GM18502 (cell line): ENCODE data around the gene HSPG2.

ENCODE experiments used
- ATAC-seq: cut with Tn5 transposase; IDR thresholded peaks from one replicate; pipeline ENCODE4 v1.9.1; 2021; ENCODE audit warnings: mild to moderate bottlenecking; ENCODE audit not compliant: unreplicated experiment, poor library complexity

The HSPG2 gene

DNA sequence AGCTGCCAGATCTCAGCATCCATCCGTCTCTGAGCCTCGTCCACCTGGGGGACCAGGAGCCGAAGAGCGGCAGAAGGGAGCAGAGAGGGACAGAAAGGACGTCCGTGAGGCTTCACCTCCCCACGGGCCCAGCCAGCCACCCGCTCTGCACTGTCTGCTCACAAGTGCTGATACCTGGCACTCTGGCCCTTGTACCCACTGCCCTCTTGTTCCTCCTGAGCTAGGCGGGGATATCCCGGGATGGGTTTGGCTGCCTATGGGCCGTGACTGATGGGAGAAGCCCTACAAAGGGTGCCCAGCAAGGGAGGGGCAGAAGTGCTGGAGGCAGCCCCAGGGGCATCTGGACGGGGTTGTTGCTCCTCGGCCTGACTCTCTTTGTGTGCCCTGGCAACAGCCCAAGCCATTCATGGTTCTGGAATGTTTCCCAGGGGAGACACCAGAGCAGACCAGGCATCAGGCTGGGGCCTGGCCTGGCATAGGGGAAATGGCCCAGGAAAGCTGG lies 67.4 kb downstream of the HSPG2 start:
- no peak for ATAC-seq

DNA sequence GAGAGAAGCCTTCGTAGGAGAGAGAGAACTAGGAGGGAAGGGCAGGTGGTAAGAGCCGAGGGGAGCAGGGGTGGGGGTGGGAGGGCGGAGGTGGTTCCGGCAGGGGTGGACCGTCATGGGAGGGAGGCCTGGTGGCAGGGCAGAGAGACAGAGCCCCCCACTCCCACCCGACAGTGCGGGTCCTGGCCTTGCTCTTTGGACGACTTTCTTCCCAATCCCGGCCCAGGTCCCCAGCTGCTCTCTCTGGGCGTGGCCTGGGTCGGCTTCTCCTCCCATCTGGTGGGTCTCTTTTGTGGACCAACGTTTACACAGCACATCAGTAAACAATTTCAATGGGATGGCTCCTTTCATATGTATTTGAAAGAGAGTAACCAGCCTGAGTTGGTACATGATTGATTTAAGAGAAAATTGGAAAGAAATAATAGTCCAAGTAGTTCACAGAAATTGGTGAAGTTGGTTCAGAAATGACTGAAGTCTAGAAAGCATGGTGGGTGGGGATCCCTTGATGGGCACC lies 68.1 kb downstream of the HSPG2 start:
- ATAC-seq, result no peak

DNA sequence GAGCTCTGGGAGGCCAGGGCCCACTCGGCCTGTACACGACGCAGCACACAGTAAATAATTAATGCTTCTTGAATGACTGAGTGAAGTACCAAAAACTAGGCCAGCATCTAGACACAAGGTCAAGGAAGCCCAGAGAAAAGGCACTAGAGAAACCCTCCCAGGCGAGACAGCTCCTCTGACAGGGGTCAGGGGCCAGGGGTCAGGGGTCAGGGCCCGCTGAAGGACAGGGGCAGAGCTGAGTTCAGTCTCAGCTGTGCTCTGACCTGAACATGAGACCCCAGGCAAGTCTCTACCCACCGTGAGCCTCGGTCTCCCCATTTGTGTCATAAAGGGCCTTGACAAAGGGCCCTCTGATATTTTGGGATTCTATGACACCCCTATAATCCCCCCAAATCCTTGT lies 68.6 kb downstream of the HSPG2 start:
- ATAC-seq, result no peak

DNA sequence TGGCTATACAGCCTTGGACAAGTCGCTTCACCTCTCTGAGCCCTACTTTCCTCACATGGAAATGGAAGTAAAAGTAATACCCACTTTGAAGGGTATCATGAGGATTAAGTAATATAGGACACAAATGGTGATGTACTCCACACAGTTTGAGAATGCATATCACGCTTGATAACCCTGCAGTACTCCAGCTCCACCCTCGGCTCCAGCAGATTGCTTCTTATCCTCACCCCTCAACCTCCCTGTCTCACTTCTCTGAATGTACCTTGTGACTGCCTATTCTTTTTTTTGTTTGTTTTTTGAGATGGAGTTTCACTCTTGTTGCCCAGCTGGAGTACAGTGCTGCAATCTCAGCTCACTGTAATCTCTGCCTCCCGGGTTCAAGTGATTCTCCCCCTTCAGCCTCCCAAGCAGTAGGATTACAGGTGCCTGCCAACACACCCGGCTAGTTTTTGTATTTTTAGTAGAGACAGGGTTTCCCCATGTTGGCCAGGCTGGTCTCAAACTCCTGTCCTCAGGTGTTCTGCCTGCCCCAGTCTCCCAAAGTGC lies 69.6 kb downstream of the HSPG2 start:
- ATAC-seq, result no peak

DNA sequence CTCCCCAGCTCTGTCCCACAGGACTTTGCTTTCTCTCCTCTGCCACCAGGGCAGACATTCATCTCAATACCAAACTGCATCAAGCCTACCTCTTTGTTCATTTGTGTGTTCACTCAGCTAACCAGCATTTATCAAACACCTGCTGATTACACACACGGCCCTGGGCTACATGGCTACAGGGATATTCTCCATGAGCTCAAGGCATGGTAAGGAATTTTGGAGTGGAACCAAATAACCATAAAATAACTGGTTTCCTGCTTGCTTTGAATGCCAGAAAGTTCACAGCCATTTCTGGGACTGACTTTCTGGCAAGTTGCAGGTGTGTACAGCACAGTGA lies 70.4 kb downstream of the HSPG2 start:
- peak; percentile 23 for ATAC-seq

DNA sequence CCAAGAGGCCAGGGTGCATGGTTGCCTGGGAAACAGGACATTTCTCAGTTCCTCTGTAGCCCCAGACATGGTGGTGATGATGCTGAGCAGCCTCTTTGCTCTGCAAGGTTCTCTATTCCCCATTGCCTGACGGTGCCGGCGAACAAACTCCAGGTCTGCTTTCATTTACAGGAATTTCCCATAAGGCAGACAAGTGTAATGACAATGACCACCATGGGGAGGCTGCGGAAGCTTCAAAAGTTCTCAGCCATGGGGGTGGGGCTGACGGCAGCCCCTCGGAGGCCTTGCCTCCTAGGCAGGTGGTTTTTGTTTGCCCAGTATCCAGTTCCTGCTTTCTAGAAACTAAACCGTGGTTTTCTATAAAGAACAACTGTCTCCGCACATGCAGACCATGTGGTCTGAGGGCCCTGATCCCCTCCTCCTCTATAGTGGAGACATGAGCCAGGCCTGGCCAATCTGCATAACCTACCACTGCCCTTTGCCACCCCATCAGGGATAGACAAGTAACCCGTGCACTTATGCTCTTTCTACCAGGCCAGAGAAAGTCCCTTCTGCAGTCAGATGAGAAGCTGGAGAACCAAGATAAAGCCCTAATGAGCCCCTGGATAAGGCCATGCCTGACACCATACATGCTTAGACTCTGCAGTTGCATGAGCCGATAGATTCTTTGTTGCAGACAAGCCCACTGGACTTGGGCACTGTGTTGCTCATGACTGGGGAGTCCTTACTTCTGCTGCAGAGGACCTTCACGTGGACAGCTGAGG lies 71.0 kb downstream of the HSPG2 start:
- peak; percentile 78 for ATAC-seq

DNA sequence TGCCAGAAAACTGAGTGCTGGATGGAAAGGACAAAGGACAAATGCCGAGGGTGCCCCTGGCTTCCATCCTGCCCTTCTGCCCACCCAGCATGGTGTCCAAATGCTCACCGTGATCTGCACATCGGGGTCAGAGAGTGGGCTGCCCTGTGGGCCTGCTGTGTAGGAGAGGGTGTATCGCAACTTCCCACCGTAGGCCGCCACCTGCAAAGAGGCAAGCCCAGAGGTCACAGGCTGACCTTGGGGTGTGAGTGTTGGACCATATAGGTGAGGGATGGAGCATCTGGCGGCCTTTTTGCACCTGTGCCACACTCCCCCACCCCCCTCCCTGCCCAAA lies 71.5 kb downstream of the HSPG2 start:
- no peak for ATAC-seq

DNA sequence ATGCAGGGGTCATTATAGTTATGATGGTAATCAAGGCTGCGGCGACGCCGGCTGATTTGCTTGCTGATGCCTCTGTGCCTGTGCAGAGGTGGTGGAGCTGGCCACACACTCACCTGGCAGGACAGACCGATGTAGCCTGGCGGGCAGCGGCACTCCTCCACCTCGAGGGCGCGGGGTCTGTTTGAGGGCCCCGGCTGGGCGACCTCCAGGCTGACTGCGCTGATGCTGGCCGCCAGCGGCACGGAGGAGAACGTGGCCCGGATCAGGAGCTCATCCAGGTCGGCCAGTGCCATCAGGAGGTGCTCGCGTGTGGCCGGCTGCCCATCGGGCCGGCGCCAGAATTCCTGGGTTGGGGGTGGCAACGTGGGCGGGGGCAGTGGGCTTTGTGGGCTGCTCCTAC lies 72.4 kb downstream of the HSPG2 start:
- ATAC-seq, result no peak

DNA sequence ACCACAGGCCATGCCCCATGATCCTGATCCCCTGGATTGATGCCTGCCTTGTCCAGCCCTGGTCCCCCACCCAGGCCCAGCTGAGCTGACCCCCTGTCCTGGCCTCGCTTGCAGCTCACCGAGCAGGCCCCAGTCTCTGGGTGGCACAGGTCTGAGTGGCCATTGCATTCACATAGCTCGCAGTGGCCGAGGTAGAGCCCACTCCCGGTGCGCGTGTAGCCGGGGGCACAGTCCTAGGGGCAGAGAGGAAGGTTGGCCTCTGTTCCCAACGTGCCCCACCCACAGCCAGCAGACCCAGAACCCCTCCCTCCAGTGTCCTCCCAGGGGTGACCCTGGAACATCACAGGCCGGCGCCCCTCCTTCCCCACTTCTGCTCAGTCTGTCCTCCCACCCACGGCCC lies 73.1 kb downstream of the HSPG2 start:
- no peak for ATAC-seq

DNA sequence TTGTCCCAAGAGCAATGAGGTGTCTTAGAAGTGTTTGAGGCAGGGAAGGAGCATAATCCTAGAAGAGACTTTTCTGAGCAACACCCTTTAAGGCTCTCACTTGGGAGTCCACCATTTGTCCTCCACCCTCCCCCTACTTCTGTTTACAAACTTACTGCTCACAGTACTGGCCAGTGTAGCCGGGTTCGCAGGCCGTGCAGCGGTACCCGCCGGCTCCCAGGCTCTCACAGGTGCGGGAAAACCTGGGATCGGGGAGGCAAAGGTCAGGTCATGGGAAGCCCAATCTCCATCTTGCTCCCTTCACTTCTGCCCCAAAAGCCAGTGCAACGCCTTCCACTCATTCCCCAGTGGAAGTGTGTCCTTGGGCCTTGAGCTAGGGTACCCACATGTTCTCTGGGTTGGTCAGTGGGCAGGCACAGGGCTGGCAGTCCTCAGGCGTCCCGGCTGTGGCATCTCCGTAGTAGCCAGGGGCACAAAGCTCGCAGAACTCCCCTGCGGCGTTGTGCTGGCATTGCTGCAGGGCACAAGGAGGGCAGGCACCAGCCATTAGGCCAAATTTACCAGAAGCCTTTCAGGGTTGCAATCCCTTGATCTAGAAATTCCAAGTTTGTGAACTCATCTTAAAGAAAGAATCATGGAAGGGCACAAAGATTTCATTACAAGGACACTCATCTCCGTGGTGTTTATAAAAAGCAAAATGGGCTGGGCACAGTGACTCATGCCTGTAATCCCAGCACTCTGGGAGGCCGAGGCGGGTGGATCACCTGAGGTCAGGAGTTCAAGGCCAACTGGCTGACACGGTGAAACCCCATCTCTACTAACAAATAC lies 75.3 kb downstream of the HSPG2 start:
- no peak for ATAC-seq

DNA sequence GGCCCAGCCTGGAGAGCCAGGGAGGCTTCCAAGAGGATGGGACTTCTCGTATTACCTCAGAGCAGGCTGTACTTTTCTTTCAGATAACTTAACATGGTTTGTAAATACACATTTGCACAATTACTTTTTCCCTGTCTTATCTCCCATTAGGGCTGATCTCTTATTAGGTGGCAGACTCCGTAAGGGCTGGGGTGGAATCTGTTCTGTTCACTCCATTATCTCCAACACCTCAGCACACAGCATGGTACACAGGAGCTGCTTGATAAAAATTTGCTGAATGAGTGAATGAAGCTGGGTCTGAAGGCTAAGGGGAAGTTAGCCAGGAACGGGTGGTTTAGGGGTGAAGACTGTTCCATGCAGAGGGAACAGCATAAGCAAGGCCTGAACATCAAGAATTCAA lies 76.1 kb downstream of the HSPG2 start:
- no peak for ATAC-seq

DNA sequence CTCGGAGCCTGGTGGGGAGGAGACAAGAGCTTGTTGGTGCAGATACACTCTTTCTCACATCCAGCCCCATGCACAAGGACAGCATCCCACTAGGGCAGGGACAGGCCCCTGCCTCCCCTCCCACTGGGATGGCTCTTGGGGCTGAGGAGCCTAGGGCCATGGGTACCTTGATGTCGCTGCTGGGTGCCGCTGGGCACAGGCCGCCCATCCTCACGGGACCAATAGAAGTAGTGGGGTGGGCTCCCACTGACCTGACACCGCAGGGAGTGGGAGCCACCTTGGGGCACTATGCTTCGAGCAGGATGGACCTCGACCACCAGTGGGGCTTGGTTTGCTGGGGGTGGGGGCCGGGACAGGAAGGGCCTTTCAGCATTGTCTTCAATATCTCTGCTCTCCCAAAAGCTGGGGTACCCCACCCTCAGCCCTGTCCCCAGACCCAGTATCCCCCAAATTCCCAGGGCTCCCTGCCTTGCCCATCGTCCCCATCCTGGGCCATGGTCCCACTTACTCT lies 77.4 kb downstream of the HSPG2 start:
- ATAC-seq, result no peak

DNA sequence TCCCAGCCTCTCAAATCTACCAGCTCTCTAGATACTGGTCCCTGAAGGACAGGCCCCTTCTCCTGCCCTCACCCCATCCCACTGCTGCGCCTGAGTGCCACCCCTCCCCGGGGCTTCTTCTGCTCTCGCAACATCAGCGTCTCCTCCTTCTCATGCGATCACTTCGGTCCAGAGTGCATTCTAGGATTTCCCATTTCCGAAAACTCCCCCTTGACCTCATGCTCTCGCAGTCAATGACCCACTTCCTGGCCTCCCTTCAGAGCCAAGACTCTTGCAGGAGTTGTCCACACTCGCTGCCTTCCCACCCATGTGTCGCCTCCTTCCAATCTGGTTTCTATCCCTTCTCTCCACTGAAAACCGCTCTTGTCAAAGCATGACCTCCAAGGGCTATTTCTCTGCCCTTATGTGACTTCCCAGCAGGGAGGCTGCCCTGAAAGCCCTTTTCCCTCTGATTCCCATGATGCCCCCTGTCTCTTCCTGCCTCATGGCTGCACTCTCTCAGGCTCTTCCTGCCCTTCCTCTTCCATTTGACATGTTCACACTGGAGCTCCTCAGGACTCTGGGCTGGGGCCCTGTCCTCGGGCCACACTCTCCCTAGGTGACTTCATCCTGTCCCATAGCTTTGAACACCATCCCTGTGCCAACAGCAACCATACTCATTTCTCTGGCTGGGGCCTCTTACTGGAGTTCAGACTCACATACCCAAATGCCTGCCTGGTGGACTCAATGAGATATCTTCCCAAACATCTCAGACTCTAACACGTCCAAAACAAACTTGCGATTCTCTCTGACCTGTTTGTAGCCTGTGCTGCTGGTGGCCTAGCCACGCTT lies 79.1 kb downstream of the HSPG2 start:
- ATAC-seq, result no peak

DNA sequence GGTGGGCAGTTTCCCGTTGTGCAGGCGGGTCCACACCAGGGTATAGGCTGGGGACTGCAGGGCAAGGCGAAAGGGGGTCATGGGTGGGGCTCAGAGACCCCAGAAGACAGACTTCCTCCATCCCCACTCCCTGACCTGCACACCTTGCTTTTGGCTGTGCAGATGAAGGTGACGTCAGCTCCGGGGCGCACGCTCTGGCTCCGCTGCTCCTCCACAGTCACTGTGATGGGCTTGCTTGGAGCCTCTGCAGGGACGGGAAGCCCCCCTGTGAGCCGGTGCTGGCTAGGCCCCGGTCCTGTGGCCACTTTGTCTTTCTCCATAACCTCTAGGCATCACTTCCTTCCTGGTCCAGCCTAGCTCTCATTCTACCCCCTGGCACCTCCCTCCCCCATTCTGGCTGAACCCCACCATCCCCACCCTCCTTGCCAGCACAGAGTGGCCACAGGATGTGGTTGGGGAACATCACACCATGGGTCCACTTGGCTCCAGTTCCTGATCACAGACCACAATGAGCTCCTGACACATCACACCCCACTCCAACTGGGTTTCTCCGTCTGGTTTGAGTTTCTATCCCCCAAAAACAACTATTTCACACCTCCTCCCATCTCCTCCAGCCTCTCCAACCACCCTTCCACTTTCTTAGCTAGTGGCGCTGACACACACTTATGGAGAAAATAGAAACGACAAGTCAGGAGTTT lies 79.8 kb downstream of the HSPG2 start:
- no peak for ATAC-seq

DNA sequence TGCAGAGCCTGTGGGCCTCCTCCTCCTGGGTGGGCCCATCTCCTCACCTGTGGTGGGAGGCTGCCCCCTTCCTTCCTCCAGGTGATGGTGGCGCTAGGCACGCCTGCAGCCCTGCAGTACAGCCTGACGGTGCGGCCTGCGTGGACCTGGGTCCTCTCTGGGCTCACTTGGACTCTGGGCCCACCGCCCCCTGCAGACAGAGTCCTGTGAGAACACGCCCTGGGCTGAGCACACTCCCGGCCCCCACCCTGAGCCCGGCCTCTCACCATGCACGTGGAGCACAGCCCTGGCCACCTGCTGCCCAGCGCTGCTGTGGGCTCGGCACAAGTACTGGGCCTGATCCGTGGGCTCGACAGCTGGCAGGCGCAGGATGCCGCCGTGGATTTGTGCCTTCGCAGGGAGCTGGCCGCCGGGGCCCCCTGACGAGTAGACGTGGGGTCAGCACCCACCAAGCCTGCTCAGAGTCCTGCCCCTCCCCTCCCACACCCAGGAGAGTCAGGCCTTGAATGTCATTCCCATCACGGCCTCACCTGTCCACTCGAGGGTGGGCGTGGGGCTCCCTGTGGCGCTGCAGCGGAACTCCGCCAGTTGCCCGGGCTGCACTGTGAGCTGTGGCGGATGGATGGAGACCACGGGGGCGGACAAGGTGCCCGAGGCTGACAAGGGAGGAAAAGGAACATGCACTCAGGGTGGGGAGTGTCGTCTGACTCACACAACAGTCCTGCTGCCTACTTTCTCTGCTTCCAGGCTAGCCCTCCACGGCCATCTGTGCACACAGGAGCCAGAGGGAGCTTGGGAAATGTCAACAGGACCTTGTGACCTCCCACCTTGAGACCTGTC lies 81.6 kb downstream of the HSPG2 start:
- no peak for ATAC-seq

DNA sequence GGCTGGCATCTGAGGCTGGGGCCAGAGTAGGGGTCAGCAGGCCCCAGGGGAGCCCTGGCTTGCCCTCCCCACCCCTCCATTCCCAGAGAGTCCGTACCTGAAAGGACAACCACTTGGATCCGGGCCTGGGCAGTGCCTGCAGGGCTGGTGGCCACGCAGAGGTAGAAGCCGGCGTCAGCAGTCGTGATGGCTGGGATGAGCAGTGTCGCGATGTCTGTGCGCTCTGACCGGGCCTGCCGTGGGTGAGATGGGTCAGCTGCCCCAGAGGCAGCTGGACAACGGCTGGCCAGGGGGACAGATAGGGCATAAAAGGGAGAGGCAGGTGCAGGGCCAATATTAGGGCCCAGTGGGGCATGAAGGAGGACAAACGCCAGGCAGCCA lies 82.4 kb downstream of the HSPG2 start:
- no peak for ATAC-seq

DNA sequence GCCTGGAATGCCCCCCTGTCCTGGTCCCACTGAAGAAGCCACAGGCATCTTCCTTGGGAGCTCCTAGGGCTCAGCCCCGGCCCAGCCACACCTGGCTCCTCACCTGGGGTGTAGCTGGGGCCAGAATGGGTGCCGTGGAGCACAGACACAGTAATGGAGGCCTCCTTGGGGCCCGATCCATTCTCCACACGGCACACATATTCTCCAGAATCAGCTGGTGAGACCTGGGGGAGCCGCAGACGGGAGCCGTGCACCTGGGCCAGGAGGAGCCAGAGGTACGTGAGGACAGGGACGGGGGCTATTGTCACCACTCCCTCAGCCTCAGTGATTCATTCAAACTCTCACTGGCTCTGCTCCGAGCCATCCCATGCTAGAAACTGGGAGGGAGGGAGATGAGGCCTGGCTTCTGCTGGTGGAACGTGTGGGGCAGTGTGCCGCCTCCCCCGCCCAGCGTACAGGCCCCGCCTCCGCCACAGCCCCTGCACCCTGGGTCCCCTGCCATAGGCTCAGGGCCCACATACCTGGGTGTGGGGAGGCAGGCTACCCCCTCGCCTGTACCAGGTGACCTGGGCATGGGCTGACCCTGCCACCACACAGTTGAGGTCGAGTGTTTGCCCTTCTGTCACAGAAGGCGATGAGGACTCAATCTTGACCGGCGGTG lies 82.9 kb downstream of the HSPG2 start:
- ATAC-seq, result no peak

DNA sequence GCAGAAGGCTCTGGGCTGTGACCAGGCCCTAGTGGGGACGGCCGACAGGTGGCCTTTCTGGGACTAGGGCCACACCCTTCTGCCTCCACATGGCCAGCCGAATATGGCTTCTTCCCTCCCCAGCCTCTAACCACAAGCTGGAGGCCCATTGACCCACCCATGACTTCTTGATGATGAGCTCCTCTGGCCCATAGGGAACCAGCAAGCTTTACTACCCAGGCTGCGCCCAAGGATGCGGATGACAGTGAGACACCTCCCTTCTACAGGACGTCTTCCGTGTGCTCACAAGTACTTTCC lies 84.0 kb downstream of the HSPG2 start:
- ATAC-seq, result no peak
